Lung microvascular endothelial cell (primary cell): ENCODE data around the gene BTBD19. TPM values are rescaled to one million over a fixed set of nuclear protein-coding genes. Genes with fewer than 3 reads are reported as not detected.
"Not testable (repeated sequence)": the region's sequence is repeated elsewhere in the genome, so short reads cannot be mapped to it uniquely, and the experiment has no call there.

ENCODE experiments used
- DNase-seq, 2 donors: peaks; one replicate each; pipeline versions ENCODE4 v3.0.0 to v3.0.0-alpha.2; 2010; ENCODE audit warnings: low read depth in 2 of 2
- total RNA-seq: library from RNA; depleted of rRNA; stranded (reverse); fragments of >200 nt; gene quantifications from 2 replicates; pipeline ENCODE4 v1.2.1, GENCODE V29; 2014

The BTBD19 gene
- total RNA-seq, 1 donor from 2014 or later: 6.0 TPM

DNA sequence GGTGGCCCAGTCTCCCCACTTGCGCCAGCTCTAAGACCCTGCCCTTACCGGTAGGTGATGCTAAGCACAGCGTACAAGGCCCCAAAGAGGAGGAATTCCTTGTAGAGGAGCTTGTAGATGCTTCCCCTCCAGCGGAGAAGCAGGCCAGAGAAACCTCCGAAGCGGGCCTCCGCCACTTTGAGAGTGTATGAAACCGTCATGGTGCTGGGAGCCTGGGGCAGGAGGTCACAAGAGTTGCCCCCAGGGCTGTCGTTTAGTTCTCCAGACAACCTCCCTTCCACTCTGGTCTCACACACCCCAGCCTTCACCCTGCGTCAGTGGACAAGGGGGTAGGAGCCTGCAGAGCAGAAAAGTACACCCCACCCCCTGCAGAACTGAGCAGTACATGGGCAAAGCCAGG lies 20.8 kb upstream of the BTBD19 start:
- no peak for DNase-seq

DNA sequence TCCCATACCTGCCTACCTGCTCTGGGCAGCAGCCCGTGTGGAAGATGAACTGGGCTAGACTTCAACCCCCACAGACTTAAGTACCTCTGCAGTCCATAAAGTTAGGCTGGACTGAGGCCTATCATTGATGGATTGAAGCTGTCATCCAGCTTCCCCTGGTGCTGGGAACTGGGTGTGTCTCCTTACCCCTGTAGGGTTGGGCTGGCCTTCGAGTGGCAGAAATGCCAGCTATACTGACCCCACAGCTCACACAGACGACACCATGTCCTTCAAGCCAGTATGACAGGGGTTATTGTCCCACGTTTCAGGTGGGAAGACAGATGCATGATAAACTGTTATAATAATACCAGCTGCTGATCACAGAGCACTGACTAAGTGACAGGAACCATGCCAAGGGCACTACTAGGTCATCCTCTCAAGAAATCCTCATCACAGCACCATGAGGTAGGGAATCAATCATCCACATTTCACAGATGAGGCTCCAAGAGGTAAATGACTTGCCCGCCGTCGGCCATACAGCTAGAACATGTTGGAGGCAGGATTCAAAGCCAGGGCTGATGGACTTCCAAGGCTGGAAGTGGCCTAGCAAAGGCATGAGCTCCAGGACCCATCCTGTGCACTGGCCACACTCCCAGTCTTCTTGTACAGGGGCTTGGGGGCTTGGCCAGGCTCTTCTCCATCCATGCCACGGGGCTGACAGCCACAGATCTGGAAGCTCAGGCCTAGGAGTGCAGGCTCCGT lies 20.0 kb upstream of the BTBD19 start, which contains the start of gene BEST4:
TSS of gene BEST4 (minus strand) at position 51 of the 741 bp plus-strand sequence. CDS start 465 bp downstream, outside the sequence.
- DNase-seq: no peak

DNA sequence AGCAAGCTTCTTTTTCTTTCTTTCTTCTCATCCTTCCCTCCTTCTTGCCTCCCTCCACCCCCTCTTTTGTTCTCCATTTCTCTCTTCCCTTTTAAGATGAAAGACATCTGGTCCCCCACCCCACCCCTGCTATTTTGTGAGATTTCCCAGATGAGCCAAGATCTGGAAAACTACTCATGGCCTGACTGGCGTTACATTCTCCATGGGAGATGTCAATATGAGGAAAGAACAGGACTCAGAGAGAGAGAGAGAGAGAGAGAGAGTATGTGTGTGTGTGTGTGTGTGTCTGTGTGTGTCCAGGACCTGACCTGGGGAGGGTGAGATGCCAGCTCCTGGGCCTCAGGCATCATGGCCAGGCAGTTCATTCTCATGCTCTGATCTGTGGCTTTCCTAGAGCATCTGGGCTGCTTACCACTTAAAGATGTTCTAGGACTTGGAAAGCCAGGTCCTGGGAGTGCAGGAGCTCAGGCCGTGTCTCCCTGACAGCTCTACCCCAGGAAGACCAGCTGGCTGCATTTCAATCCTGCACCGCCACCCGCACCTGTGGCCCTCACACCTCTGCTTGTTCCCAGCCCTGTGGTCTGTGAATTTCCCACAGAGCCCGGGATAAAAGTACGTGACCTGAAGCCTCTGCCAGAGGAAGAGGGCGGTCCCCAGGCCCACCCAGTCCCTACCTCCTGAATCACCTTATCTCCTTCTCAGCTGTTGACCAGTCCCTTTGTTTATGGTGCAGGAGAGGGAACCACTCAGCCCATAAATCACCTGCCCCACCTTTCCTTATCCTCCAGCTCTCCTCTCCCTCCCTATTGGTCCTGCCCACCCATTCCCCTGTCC lies 17.1 kb upstream of the BTBD19 start:
- no peak for DNase-seq

DNA sequence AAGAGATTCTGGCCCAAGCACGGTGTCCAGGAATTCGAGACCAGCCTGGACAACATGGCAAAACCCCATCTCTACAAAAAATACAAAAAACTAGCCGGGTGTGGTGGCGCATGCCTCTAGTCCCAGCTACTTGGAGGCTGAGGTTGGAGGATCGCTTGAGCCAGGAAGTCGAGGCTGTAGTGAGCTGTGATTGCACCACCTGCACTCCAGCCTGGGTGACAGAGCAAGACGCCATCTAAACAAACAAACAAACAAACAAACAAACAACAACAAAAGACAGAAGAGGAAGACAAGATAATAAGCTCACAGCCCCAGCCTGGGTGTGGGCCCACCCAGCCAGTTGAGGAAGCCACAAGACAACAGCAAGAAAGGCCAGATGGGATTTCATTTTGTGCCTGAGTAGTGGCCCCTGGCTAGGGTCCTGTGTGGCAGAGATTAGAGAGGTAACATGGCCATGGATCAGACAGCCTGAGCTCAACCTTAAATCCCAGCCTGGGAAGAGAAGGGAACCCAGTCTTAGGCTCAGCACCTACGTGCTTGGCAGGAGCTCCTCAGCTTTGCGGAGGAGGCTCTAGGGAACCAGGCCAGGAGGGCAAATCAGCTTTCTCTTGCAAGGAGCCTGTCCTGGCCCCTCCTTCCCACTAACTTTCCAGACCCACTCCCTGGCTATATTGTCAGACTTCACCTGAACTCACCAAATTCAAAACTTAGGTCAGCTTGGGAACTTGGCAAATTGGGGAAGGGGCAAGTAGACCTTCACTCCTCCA lies 15.4 kb upstream of the BTBD19 start:
- no peak for DNase-seq

DNA sequence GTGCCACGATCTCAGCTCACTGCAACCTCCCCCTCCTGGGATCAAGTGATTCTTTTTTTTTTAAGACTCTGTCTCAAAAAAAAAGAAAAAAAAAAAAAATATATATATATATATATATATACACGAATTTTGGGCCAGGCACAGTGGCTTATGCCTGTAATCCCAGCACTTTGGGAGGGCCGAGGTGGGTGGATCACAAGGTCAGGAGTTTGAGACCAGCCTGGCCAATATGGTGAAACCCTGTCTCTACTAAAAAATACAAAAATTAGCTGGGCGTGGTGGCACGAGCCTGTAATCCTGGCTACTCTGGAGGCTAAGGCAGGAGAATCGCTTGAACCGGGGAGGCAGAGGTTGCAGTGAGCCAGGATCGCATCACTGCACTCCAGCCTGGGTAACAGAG lies 10.4 kb upstream of the BTBD19 start:
- not testable (repeated sequence) for DNase-seq

DNA sequence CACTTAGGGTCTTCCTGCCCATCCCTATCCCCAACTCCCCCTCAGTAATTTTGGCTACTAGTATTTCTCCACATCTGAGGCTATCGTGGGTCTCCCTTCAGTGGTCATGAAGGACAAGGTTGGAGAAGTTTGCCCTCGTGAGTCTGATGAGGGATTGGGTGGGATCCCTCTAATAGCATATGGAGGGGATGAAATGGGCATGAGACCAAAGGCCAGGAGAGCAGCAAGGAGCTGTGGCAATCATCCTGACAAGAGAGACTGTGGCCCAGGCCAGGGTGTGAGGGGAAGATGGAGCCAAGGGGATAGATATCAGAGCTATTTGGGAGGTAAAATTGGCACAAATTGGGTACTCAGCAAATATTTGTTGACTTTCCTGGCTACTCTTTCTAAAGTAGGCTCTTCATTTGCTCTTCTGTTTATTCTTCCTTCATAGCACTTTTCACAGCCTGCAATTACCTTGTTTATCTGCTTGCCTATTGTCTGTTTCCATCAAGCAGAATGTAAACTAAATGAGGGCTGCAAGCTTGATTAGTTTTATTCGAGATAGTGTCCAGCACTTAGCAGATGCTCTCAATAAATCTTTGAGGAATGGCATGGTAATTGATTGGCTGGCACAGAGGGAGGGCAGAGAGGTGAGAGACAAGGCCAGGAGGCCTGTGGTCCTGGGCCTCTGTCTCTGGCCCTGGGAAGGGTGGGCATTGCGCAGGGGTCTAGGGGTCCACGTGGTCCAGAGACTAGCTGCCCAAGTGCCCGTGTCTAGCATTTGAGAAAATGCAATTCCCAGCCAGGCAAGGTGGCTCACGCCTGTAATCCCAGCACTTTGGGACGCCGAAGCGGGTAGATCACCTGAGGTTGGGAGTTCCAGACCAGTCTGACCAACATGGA lies 9.6 kb upstream of the BTBD19 start:
- DNase-seq: no peak

DNA sequence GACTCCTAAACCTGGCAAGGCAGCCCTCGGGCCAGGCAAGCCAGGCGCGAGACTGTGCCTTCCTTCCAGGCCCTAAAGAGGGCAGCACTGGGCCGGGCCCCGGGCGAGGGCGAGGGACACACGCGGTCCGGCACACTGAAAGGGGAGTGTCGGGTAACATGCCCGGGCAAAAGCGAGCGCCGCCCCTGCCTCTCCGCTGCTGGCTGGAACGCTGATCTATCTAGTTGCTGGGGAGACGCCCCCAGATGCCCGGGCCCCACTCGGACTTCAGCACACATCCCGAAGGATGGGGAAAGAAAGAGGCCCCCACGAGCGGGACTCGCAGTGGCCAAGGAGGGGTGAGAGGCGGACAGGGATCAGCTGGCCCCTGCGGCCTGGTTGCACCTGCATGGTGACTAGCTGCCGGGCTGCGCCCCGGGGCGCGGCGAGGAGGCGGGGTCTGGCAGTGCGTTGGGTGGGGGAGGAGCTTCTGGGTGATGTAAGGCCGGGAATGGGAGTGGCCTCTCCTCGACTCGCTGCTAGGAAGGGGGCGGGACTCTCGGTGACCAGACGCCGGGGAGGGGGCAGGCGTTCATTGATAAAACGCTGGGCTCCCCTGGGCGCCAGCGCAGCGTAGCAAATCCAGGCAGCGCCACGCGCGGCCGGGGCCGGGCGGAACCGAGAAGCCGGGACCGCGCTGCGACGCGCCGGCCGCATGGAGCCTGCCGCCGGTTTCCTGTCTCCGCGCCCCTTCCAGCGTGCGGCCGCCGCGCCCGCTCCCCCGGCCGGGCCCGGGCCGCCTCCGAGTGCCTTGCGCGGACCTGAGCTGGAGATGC lies 8.3 kb upstream of the BTBD19 start, which contains the start of gene PLK3:
TSS of gene PLK3 (plus strand) at position 608 of the 815 bp plus-strand sequence. CDS start at position 695, 87 bp downstream.
- peak; percentile 99 for DNase-seq

DNA sequence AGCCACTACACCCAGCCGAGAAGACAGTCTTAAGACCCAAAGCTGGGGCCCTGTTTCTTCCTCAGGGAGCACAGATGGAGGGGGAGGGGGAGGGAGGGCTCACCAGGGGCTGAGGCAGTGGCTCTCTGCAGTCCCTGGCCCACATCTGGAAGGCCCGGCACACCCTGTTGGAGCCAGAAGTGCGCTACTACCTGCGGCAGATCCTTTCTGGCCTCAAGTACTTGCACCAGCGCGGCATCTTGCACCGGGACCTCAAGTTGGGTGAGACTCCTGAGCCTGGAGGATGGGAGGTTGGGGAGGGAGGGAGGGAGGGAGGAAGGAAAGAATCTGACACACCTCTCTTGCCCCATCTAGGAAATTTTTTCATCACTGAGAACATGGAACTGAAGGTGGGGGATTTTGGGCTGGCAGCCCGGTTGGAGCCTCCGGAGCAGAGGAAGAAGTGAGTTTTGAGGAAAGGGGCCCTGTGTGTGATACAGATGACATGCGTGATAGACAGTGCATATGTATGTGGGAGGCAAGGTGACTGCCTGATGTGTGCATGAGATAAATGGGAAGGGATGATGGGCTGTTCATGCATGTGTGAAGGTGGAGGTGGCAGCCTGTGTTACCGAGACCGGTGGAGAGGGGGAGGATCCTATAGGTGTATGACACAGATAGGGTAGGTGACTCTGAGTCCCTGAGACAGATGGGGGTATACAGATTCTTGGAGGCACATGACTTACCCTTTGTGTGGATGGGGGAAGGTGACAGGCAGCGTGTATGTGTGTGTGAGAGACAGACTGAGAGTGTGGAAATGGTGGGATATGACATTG lies 6.6 kb upstream of the BTBD19 start:
- peak in 1 of 2 donors; percentile 41 for DNase-seq

DNA sequence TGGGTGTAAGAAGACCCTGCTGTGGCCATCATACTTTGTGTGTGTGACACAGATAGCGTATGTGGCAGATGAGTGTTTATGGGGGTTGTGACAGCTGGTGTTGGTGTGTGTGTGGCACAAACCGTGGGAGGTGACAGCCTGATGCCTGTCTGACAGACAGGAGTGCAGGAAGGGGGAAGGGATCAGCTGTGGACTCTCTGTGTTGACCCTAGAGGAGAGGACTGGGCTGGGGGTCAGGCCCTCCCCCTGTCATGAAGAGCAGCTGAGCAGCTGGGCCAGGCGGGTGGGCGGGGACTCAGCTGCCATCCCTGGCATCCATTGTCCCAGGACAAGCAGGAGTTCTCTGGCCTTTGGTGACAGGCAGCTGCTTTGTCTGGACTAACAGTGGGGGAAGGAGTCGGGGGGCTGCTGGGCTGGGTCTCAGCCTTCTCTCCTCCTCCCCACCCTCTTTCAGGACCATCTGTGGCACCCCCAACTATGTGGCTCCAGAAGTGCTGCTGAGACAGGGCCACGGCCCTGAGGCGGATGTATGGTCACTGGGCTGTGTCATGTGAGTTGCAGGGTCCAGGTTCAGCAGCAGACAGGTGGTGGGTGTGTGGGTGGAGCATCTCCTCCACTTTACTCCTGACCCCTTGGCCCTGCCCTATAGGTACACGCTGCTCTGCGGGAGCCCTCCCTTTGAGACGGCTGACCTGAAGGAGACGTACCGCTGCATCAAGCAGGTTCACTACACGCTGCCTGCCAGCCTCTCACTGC lies 5.8 kb upstream of the BTBD19 start:
- peak in 1 of 2 donors; percentile 52 for DNase-seq

DNA sequence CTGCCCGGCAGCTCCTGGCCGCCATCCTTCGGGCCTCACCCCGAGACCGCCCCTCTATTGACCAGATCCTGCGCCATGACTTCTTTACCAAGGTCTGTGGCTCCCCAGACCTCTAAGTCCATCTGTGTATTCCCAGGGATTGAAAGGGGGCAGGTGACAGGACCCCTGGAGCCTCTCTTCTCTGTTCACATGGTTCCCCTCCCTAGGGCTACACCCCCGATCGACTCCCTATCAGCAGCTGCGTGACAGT lies 5.3 kb upstream of the BTBD19 start:
- DNase-seq: no peak

DNA sequence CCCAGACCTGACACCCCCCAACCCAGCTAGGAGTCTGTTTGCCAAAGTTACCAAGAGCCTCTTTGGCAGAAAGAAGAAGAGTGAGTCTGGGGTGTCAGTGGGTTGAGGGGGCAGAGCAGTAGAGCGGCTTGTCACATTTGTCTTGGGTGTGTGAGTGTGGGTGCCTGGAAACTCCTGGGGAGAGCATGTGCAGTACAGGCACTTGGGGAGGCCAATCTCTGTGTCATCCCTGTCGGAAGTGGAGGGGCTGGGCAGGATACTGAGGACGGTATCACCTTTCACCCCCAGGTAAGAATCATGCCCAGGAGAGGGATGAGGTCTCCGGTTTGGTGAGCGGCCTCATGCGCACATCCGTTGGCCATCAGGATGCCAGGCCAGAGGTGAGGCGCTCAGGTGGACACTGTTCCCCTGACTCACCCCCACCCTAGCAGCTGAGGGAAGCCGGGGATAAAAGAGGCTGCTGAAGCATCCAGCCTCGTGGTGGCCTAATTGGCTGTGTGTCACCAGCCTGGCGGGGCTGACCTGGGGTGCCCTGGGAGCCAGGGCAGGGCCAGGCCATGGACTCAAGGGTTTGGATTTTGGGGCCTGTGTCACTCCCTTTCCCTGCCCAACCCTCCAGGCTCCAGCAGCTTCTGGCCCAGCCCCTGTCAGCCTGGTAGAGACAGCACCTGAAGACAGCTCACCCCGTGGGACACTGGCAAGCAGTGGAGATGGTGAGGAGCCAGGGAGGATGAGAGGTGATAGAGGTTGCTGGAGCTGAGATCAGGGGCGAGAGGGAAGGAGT lies 4.8 kb upstream of the BTBD19 start:
- peak in 1 of 2 donors; percentile 31 for DNase-seq

DNA sequence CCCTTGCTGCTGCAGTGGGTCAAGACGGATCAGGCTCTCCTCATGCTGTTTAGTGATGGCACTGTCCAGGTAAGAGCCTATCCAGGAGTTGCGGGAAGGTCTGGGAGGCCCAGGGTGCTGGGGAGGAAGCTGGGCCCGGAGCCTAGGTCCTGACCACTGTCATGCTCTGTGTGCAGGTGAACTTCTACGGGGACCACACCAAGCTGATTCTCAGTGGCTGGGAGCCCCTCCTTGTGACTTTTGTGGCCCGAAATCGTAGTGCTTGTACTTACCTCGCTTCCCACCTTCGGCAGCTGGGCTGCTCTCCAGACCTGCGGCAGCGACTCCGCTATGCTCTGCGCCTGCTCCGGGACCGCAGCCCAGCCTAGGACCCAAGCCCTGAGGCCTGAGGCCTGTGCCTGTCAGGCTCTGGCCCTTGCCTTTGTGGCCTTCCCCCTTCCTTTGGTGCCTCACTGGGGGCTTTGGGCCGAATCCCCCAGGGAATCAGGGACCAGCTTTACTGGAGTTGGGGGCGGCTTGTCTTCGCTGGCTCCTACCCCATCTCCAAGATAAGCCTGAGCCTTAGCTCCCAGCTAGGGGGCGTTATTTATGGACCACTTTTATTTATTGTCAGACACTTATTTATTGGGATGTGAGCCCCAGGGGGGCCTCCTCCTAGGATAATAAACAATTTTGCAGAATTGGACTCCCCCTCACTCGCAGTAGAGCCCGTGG lies 2.9 kb upstream of the BTBD19 start:
- DNase-seq: no peak

DNA sequence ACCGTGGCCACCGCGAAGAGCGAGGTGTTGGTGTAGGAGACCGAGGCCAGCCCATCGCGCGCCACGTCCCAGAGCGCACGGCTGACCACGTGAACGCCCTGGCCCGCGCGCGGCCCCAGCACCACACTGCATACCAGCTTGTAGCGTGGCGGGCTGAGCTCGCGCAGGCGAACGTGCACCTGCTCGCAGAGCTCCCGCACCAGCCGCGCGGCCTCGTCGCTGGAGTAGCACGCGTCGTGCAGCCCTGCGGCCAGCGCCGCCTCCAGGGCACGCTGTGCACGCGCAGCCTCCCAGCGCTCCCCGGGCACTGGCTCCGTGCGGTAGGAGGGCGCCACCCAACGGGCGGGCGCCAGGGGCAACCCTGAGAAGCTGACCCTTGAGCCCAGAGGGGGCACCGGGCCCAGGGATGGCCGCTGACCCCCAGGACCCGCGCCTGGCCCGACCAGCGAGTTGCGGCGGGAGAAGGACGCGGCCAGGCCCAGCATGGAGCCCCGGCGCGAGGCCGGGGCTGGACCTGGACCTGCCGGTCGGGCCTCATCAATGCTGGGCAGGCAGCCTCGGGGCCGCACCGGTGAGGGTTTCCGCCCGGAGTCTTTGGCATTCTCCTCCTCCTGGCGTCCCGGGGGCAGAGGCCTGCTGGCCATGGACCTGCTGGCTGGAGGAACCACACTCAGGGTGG lies 2.2 kb upstream of the BTBD19 start:
- no peak for DNase-seq

DNA sequence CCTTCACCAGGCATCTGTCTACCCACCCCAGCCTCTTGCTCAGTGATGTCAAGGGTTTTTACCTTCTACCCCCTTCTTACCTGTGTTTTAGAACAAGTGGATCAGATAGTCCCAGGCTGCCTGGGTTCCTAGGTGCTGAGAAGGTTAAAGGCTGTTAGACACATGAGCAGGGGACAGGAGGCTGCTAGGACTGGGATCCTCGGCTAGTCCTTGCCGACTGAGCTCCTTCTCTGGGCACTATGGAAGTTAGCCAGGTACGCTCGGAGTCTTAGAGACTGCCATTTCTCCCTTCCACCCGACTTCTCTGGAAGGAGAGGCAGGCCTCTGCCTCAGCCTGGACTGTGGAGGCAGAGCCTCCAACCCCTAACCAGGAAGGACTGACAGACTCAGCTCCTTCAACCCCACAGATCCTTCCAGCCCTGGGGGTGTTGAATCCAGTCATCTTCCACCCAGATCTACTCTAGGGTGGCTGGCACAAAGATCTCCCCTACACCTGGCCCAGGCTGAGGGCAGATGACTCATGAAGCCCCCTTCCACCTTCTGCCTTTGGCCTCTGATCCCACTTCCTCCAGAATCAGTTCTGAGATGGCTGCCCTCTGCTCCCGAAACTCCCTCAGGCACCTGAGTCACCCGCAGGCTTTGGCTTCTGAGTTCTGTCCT lies 1.5 kb upstream of the BTBD19 start, which contains the start of gene DYNLT4:
TSS of gene DYNLT4 (minus strand) at position 648 of the 660 bp plus-strand sequence. CDS start 683 bp downstream, outside the sequence.
- no peak for DNase-seq

DNA sequence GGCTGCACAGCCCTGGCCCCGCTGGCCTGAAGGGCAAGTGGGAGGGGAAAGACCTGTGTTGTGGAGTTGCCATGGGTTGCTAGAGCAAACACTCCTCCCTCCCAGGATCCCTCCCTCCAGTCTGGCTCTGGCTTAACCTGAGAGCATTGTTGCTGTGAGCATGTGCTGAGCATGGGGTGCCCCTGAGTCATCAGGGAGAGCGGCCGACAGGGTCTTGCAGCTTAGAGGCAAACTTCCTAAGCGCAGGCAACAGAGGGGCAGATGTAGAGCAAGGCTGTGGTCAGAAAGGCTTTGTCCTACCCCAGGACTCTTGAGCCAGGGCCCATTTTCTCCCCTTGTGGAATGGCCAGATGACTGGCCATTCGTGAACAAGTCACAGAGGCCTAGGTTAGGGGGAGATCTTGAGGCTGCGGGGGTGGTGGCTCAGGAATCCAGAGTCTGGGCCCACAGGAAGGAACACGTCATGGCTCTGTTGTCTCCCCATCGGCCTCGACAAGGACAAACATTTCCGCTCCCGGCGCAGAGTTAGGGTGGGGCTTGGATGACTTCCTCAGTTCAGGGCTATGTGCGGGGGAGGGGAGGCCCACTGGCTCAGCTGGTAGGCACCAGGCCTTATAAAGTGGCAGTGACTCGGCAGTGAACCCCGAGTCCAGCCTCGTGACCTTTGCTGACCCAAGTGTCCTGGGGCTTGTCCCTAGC lies 810 bp upstream of the BTBD19 start:
- DNase-seq: peak; percentile 100
